ENCODE results near the gene ATP1A3. TPM values are rescaled to one million over a fixed set of nuclear protein-coding genes. Genes with fewer than 3 reads are reported as not detected.

Gene ATP1A3
- total RNA-seq, 1 experiment from 2014 or later, result 34.2 TPM

DNA sequence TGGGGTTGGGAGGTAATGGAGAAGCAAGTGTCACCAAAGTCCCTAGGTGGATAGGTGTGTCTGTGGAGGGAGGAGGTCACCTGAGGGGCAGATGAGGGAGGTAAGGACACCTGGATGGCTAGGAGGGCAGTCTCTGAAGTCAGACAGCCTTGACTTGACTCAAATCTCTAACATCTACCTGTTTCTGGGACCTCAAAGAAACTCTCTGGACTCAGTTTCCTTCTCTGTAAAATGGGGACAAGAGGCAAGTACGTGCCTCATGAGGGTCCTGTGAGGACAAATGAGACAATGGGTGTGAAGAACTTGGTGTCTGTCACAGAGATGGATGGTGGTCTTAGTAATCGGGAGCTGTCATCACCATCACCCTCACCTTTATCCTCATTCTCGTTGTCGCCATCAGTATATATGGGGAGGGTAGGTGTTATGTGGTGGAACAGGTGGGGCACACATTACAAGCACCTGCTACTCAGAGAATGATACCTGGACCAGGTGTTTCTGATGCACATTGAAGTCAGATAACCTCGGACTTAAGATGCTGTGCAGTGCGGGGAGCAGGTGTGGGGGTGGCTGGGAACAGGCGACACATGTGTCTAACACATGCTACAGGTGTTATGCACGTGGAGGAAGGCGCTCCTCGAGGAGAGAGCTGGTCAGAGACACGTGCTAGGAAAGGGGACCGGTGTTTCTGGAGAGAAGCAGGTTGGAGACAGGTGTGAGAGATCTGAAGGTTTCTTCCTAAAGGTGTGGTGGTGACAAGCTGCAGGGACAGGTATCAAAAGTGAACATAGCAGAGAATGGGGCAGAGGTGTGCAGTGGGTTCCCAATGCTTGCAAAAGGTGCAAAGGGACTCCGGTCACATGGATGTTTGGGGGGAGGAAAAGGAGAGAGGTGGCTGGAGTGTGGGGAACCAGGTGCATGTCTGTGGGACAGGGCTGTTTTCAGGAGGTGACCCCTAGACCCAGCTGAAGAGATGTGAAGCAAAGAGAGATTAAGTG lies 69.6 kb downstream of the ATP1A3 start:
- ChIA-PET CTCF (no interaction called here), POLR2A (interaction anchor here (0.5 to 0.6 kb wide), 2 partner anchors 85 to 120 kb away, joined by 3 read pairs; no protein-coding TSS in a partner anchor)
- no peak overlapping the region for H3K4me3 Mint-ChIP-seq
- no peaks in the 10 kb centered on the region for H3K9me3 Mint-ChIP-seq
- DNase-seq (ENCODE audit: low spot score) (no peak), ATAC-seq (no peak)
- H3K27ac Mint-ChIP-seq, result no peak overlapping the region
- peaks cover 17% of the 10 kb centered on the region for H3K4me1 Mint-ChIP-seq
- peaks cover 9% of the 10 kb centered on the region for H3K27me3 Mint-ChIP-seq (ENCODE audit: low read depth)
- no peaks in the 10 kb centered on the region for H3K36me3 Mint-ChIP-seq
- TF ChIP-seq FOXP1 (CRISPR knock-in tag; IDR thresholded peaks at IDR 0.05; ENCODE audit: borderline replicate concordance) (no peak), ZNF317 (CRISPR knock-in tag; IDR thresholded peaks at IDR 0.05; ENCODE audit: borderline replicate concordance, low read depth) (no peak)

DNA sequence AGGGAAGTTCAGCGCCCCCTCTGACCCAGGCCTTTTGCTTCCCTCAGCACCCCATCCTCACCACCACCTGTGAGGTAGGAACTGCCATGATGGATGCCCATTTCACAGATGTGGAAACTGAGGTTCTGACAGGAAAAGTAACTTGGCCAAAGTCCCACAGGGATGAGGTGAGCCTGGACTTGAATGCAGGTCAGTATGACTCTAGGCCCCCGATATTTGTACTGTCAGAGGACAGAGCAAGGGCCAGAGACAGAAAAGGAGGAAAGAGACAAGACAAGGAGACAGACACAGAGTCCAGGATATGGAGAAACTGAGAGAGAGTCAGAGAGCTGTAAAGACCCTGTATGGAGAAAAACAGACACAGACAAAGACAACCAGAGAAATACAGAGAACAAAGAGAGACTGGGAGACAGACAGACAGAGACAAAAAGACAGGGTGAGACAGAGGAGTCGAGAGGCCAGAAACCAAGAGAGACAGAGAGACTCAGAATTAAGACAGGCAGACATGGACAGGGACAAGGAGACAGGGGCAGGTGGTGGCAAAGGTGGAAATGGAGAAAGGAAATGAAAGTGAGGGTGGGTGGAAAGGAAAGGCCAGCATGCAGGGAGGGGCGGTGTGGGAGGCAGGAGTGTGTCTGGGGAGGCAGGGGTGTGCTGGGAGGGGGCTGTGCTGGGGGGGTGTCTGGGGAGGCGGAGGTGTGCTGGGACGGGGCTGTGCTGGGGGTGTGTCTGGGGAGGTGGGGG lies 70.8 kb downstream of the ATP1A3 start:
- DNase-seq (ENCODE audit: low spot score), result no peak
- no peak for ATAC-seq
- H3K27me3 Mint-ChIP-seq (ENCODE audit: low read depth), result no peaks in the 10 kb centered on the region
- H3K4me3 Mint-ChIP-seq, result no peak overlapping the region
- ChIA-PET CTCF (interaction anchor here (1.6 to 2.1 kb wide), 3 partner anchors 8 to 50 kb away, joined by 5 to 14 read pairs (median 6); no protein-coding TSS in a partner anchor), POLR2A (interaction anchor here (1.0 kb wide), 1 partner anchor 15 kb away, joined by 4 read pairs; no protein-coding TSS in a partner anchor)
- no peaks in the 10 kb centered on the region for H3K36me3 Mint-ChIP-seq
- TF ChIP-seq SP1 (CRISPR knock-in tag; conservative IDR thresholded peaks at IDR 0.05) (no peak), MXD4 (CRISPR knock-in tag; IDR thresholded peaks at IDR 0.05; ENCODE audit: borderline replicate concordance) (no peak), NFE2L1 (CRISPR knock-in tag; IDR thresholded peaks at IDR 0.05) (no peak), ZNF423 (CRISPR knock-in tag; IDR thresholded peaks at IDR 0.05) (no peak), ETV6 (CRISPR knock-in tag; IDR thresholded peaks at IDR 0.05) (no peak), PRRX2 (CRISPR knock-in tag; IDR thresholded peaks at IDR 0.05) (no peak)
- TF ChIP-seq, protein P1, sequence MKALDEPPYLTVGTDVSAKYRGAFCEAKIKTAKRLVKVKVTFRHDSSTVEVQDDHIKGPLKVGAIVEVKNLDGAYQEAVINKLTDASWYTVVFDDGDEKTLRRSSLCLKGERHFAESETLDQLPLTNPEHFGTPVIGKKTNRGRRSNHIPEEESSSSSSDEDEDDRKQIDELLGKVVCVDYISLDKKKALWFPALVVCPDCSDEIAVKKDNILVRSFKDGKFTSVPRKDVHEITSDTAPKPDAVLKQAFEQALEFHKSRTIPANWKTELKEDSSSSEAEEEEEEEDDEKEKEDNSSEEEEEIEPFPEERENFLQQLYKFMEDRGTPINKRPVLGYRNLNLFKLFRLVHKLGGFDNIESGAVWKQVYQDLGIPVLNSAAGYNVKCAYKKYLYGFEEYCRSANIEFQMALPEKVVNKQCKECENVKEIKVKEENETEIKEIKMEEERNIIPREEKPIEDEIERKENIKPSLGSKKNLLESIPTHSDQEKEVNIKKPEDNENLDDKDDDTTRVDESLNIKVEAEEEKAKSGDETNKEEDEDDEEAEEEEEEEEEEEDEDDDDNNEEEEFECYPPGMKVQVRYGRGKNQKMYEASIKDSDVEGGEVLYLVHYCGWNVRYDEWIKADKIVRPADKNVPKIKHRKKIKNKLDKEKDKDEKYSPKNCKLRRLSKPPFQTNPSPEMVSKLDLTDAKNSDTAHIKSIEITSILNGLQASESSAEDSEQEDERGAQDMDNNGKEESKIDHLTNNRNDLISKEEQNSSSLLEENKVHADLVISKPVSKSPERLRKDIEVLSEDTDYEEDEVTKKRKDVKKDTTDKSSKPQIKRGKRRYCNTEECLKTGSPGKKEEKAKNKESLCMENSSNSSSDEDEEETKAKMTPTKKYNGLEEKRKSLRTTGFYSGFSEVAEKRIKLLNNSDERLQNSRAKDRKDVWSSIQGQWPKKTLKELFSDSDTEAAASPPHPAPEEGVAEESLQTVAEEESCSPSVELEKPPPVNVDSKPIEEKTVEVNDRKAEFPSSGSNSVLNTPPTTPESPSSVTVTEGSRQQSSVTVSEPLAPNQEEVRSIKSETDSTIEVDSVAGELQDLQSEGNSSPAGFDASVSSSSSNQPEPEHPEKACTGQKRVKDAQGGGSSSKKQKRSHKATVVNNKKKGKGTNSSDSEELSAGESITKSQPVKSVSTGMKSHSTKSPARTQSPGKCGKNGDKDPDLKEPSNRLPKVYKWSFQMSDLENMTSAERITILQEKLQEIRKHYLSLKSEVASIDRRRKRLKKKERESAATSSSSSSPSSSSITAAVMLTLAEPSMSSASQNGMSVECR (CRISPR knock-in tag; IDR thresholded peaks at IDR 0.05; ENCODE audit: borderline replicate concordance), result no peak
- TF ChIP-seq, protein P2, sequence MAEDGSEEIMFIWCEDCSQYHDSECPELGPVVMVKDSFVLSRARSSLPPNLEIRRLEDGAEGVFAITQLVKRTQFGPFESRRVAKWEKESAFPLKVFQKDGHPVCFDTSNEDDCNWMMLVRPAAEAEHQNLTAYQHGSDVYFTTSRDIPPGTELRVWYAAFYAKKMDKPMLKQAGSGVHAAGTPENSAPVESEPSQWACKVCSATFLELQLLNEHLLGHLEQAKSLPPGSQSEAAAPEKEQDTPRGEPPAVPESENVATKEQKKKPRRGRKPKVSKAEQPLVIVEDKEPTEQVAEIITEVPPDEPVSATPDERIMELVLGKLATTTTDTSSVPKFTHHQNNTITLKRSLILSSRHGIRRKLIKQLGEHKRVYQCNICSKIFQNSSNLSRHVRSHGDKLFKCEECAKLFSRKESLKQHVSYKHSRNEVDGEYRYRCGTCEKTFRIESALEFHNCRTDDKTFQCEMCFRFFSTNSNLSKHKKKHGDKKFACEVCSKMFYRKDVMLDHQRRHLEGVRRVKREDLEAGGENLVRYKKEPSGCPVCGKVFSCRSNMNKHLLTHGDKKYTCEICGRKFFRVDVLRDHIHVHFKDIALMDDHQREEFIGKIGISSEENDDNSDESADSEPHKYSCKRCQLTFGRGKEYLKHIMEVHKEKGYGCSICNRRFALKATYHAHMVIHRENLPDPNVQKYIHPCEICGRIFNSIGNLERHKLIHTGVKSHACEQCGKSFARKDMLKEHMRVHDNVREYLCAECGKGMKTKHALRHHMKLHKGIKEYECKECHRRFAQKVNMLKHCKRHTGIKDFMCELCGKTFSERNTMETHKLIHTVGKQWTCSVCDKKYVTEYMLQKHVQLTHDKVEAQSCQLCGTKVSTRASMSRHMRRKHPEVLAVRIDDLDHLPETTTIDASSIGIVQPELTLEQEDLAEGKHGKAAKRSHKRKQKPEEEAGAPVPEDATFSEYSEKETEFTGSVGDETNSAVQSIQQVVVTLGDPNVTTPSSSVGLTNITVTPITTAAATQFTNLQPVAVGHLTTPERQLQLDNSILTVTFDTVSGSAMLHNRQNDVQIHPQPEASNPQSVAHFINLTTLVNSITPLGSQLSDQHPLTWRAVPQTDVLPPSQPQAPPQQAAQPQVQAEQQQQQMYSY (CRISPR knock-in tag; IDR thresholded peaks at IDR 0.05), result no peak
- TF ChIP-seq, protein P3, sequence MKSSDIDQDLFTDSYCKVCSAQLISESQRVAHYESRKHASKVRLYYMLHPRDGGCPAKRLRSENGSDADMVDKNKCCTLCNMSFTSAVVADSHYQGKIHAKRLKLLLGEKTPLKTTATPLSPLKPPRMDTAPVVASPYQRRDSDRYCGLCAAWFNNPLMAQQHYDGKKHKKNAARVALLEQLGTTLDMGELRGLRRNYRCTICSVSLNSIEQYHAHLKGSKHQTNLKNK (CRISPR knock-in tag; IDR thresholded peaks at IDR 0.05), result no peak
- TF ChIP-seq, protein P4, sequence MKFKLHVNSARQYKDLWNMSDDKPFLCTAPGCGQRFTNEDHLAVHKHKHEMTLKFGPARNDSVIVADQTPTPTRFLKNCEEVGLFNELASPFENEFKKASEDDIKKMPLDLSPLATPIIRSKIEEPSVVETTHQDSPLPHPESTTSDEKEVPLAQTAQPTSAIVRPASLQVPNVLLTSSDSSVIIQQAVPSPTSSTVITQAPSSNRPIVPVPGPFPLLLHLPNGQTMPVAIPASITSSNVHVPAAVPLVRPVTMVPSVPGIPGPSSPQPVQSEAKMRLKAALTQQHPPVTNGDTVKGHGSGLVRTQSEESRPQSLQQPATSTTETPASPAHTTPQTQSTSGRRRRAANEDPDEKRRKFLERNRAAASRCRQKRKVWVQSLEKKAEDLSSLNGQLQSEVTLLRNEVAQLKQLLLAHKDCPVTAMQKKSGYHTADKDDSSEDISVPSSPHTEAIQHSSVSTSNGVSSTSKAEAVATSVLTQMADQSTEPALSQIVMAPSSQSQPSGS (CRISPR knock-in tag; IDR thresholded peaks at IDR 0.05; ENCODE audit: borderline replicate concordance, low read depth), result no peak
- peaks cover 10% of the 10 kb centered on the region for H3K4me1 Mint-ChIP-seq
- H3K9me3 Mint-ChIP-seq, result no peaks in the 10 kb centered on the region
- no peak overlapping the region for H3K27ac Mint-ChIP-seq

Data from WTC11 (cell line).